Measurements from ENCODE around the gene ITCH. TPM values are rescaled to one million over a fixed set of nuclear protein-coding genes. Genes with fewer than 3 reads are reported as not detected.
A peak's percentile ranks its signal among the peaks of the same experiment; 100 is the strongest.
"Not testable (repeated sequence)": the region's sequence is repeated elsewhere in the genome, so short reads cannot be mapped to it uniquely, and the experiment has no call there.

Gene ITCH
- total RNA-seq = 54.8 TPM

DNA sequence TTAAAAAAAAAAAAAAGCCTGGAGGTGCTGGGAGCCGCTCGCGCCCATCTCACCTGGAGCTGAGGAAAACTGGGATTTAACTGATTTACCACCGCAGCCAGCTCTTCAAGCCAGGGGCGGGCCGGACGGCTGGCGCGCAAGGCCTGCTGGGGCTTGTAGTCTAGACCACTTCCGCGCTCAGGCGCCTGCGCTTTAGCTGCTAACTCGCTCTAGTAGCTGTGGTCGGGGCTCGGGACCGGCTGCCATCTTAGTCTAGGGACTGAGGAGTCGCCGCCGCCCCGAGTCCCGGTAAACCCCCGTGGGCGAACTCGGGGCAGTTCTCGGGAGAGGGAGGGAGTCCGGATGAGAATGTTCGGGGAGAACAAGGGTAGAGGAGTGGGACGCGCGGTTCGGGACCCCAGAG, at the start of gene ITCH:
ITCH (plus strand) TSS at position 212 of the 403 bp plus-strand sequence. CDS start 30,539 bp downstream, outside the sequence.
- peak; percentile 94 for DNase-seq

DNA sequence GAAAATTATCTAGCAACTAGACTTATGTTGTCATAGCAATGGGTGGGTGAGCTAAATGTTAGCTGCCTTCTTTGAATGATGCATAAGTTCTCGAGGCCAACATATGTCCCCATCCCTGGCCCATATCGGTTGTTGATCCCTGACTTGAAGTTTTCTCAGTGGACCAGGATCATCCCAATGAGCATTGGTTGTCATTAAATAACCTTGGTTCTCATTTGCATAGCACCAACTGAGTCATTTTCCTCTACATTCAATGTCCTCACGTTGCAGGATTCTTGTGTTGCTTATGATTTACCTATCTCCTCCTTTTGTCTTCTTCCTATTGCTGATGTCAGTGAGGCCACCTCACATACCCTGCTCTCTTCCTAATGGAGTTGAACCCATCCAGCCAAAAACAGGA, 47.8 kb upstream of the ITCH start:
- DNase-seq = no peak

DNA sequence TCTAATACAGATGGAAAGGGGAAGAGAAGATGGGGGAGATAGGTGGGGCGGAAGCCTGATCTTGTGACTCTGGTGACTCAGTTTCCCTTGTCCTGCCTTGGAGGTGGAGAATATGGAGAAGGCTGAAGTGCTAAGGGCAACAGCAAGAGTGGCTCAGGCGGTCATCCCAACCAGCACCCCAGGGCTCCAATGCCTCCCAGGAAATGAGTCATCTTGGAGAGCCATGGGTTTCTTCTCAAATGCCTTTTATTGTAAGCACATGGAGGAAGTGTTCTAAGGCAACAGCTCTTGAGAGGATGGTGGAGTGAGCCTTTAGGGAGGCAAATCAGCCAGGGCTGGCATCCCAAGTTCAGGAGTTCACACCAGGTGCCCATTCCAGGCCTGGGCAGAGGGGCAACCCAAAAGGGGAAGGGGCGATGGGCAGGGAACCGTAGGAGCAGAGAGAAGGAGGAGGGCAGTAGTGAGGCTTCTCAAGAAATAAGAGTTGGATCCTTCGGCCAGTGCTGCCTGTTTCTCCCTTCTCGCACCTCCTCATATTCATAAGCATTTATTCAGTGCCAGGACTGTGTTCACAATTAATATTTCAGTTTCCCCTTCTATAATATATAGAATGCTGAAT, 46.8 kb upstream of the ITCH start:
- no peak for DNase-seq

DNA sequence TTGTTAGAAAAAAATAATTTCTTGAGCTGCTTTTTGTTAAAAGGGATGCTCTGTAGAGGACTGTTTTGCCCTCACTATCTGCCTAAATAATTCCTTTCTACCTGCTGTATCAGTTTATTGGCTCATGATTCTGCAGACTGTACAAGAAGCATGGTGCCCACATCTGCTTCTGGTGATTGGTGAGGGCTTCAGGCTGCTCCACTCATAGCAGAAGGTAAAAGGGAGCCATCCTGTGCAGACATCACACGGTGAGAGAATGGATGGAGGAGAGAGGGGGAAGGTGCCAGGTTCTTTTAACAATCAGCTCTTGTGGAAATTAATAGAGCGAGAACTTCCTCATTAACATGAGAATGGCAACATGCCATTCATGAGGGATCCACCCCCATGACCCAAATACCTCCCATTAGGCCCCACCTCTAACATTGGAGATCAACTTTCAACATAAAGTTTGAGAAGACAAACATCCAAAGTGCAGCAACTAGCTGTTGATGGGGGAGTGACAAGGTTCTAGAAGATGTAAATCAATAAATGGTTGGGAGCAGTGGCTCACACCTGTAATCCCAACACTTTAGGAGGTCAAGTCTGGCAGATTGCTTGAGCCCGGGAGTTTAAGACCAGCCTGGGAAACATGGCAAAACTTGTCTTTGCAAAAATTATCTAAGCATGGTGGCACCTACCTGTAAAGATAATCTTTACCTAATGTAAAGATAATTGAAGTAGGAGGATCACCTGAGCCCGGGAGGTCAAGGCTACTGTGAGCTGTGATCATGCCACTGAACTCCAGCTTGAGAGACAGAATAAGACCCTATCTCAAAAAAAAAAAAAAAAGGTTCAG, 44.2 kb upstream of the ITCH start:
- no peak for DNase-seq

DNA sequence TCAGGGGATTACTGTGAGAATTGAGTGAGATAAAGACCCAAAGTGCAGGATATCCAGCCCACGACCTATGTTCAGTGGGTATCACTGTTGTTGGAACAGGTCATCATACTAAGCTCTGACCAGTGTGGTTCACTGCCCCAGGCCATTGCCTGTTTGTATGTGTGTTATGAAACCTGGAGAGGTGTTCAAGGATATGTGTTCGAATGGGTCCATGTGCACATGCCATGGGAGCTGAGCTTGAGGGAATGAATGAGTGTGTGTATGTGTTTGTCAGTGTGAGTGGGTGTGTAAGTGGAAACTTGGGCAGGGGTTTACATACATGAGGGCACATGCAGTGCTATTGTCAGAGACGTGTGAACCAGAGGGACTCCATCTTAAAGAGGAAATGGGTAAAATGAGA, 42.2 kb upstream of the ITCH start:
- DNase-seq = no peak

DNA sequence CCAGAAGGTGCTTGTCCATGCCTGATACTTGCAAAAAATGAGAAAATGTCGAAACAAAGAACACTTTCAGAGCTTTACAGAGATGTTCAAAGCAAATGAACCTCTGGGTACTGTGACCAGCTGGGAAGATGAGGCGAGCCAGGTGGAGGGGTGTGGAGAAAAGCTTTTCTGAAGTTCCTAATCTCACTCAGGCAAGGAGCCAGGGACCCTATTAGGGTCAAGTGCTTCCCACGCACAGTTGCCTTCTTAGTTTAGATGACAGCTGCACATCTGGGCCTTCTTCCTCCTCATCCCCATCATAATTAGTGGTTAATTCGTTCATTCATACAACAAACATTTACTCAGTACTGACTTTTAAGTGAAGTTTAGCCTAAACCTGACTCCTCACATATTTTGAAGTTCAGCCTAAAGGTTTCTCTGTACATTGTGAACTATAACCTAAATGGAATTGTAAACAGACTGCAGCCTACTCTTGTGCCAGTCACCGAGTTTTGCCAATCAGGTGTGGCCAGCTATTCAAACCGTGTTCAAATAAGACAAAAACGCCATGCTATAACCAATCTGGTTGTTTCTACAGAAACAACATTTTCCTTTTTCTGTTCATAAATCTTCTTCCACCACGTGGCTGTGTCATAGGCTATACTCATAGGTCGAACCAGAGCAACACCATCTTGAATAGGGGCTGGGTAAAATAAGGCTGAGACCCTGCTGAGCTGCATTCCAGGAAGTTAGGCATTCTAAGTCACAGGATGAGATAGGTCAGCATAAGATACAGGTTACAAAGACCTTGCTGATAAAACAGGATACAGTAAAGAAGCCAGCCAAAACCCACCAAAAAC, 40.6 kb upstream of the ITCH start:
- no peak for DNase-seq

DNA sequence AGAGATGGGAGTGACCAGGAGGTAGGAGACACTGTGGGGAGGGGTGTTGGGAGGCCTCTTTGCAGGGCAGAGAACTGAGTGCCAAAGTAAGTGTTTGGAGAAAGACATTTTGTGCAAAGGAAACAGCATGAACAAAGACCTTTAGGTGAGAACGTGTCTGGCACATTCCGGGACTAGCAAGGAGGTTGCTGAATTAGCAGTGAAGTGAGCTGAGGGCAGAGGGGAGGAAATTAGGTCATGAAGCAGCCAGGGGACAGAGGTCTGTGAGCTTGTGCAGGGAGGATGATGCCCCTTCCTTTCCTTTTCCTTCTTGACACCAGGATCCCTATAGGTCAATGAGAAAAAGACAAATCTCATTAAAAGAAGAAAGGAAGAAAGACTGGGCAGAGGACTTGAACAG, 38.5 kb upstream of the ITCH start:
- no peak for DNase-seq

DNA sequence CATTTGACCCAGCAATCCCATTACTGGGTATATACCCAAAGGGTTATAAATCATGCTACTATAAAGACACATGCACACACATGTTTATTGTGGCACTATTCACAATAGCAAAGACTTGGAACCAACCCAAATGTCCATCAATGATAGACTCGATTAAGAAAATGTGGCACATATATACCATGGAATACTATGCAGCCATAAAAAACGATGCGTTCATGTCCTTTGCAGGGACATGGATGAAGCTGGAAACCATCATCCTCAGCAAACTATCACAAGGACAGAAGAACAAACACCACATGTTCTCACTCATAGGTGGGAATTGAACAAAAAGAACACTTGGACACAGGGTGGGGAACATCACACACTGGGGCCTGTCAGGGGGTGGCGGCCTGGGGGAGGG, 34.9 kb upstream of the ITCH start:
- not testable (repeated sequence) for DNase-seq

DNA sequence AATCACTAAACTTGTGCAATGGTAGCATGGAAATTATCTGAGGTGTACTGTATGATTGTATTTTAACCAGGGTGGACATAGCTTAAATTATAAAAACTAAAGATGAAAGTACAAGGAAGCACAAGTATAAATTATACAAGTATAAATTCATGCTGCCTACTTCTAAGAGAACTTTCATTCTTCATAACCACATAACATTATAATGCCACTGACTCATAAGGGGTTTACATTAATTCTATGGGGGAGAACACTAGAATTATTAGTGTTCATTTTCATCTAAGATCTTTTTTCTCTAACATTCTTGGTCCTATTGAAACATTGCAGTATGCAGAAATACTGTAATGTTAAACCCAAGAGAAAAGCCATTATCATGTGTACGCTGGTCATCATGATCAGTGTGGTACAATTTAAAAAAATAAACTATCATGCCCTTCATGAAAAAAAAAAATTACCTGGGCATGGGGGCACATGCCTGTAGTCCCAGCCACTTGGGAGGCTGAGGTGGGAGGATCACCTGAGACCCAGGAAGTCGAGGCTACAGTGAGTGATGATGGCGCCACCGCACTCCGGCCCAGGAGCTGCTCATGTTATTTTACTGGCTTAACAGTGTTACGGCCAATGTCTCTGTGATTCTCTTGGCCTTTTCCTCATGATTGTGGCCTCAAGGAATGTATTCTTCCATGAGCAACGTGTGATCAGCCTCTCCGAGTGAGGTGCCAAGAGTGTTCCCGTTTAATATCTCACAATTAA, 34.0 kb upstream of the ITCH start:
- DNase-seq = no peak

DNA sequence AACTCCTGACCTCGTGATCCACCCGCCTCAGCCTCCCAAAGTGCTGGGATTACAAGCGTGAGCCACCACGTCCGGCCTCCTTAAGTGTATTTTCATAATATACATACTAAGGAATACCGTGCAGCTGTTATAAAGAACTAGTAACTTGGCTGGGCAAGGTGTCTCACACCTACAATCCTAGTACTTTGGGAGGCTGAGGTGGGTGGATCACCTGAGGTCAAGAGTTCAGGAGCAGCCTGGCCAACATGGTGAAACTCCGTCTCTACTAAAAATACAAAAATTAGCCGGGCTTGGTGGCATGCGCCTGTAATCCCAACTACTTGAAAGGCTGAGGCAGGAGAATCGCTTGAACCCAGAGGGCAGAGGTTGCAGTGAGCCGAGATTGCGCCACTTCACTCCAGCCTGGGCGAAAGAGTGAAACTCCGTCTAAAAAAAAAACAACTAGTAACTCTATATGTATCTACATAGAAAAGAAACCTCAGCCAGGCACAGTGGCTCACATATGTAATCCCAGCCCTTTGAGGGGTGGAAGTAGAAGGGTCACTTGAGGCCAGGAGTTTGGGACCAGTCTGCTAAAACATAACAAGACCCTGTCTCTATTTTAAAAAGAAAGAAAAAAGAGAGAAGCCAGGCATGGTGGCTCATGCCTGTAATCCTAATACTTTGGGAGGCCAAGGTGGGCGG, 32.1 kb upstream of the ITCH start:
- DNase-seq = not testable (repeated sequence)

DNA sequence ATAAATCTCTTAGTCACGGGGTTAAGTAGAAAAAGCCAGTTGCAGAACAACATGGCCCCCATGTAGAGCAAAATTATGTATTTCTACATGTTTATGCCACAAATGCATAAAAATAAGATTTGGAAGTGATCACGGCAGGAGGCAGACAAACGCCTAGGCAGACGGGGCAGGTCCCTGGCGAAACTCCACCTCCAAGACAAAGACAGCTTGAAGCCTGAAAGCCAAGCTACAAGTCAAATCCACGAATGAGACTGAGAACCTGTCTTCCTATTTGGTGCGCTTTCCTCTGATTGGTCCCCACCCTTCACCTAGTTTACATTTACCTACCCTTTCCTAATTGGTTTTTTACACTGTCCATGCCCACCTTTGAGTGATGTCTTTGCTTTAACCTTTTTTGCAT, 31.2 kb upstream of the ITCH start:
- DNase-seq = no peak

DNA sequence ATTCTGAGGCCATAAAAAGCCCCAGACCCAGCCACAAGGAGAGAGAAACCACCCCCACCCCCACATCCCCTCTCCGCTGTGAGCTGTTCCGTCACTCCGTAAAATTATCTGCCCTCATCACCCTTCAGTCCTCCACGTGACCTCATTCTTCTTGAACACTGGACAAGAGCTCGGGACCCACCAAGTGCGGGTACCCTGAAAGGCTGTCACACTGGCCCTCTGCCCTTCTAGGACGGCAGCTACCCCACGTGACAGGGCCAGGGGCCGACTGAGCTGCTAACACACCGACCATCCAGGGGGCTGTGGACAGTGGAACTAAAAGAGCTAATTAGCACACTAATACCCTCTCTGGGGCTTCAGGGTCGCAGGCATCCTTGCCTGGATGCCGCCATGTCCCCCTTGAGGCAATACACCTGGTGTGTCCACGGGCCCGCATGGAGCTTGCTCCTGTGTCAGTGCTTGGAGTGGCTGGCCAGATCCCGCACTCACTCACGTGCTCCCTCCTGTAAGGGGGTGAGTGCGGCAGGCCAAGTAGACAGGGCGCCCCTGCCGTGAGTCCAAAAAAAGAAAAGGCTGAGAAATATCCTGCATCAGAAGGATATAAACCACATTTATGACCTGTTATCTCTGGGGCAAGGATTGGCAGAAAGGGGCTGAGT, 30.7 kb upstream of the ITCH start:
- no peak for DNase-seq

DNA sequence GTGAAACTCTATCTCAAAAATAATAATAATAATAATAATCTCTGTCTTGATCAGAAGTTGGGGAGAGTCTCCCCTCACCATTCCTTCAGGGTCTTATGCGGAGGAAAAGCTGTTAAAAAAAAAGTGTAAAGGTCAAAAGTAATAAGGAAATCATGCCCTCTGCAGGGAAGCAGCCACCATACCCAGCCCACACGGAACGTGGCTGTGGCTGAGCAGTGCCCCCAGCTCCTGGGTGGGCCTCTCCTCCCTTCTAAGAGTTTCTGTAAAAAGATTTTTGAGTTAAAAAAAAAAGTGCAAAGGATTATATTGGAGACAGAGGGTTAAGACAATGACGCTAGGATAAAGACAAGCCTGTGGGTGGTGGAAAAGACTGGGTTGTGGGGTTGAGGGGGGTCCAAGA, 29.3 kb upstream of the ITCH start:
- no peak for DNase-seq

DNA sequence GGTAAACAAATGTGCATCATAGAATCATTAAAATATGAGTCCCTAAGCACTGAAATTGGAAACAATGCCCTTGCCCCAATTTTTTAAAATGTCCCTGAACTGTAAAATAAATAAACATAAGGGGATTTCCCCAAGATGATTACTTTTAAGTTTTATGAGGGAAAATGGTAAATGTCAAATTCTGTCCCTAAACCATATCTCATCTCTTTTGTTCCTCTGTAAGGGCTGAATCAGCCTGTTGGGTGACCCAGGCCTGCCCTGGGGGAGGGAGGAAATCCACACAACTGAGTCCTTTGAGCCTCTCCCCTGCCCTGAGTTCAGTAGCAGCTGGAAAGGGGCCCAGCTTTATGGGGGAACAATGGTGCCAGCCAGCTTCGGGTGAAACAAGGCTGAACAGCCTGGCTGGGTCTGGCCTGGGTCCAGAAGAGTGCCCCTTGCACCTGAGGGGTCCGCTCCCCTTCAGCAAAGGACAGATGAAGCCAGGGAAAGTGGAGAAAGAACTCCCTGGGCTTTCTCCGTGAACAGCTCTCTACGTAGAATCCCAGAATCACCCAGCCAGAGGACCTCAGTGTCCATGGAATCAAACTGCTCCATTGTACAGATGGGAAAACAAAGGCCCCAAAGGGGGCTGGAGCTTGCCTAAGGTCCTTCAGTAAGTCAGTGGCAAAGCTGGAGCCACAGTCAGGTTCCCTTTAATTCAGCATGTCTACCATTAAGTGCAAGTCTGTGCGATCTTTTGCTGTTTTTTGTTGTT, 28.2 kb upstream of the ITCH start:
- DNase-seq = no peak

DNA sequence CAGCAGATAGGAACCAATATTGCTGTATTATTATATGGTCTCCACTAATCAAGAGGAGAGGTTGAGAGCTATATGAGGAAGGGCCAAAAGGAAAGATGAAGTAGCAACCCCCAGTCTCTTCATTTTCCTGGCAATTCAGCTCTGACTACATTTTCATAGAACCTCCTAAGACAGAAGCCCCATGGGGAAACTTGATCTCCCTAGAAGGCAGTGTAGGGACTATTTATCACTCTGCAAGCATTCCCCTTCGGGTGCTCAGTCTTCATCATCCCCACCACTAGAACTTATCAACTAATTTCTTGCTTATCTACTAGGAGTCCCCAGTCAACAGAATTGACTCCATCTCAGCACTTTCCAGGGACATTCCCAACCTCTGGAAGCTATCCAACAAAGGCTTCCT, 25.5 kb upstream of the ITCH start:
- DNase-seq = no peak

DNA sequence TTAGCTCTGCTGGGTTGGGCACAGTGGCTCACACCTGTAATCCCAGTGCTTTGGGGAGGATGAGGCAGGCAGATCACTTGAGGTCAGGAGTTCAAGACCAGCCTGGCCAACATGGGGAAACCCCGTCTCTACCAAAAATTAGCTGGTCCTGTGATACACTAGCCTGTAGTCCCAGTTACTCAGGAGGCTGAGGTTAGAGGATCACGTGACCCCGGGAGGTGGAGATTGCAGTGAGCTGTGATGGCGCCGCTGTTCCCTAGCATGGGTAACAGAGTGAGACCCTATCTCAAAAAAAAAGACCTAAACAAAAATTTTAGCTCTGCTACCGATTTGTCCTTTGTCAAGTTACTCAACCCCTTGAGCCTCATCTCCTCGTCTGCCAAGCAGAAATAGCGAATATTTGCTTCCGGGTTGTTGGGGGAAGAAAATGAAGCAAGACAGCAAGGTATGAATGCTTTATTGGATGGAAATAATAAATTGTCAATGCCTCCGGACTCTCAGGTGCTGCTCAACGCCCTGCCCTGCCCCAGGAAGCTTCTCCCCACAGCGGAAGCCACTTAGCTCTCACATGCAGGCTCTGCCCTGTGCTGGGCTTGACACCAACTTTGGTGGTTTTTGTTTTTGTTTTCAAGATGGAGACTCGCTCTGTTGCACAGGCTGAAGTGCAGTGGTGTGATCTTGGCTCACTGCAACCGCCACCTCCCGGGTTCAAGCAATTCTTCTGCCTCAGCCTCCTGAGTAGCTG, 24.9 kb upstream of the ITCH start:
- no peak for DNase-seq

DNA sequence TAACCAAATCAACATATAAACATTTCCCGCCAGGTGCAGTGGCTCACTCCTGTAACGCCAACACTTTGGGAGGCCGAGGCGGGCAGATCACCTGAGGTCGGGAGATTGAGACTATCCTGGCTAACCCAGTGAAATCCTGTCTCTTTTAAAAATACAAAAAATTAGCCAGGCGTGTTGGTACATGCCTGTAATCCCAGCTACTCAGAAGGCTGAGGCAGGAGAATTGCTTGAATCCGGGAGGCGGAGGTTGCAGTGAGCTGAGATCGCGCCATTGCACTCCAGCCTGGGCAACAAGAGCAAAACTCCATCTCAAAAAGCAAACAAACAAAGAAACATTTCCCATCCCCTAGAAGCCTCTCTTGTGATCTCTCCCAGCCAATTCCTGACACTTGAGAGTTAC, 22.3 kb upstream of the ITCH start:
- not testable (repeated sequence) for DNase-seq

DNA sequence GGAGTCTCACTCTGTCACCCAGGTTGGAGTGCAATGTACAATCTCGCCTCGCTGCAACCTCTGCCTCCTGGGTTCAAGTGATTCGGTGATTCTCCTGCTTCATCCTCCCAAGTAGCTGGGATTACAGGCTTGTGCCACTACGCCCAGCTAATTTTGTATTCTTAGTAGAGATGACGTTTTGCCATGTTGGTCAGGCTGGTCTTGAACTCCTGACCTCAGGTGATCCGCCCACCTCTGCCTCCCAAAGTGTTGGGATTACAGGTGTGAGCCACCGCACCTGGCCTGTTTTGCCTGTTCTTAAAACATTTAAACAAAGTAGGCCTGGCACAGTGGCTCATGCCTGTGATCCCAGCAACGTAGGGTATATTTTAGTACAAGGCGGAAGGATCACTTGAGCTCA, 21.9 kb upstream of the ITCH start:
- DNase-seq = not testable (repeated sequence)

DNA sequence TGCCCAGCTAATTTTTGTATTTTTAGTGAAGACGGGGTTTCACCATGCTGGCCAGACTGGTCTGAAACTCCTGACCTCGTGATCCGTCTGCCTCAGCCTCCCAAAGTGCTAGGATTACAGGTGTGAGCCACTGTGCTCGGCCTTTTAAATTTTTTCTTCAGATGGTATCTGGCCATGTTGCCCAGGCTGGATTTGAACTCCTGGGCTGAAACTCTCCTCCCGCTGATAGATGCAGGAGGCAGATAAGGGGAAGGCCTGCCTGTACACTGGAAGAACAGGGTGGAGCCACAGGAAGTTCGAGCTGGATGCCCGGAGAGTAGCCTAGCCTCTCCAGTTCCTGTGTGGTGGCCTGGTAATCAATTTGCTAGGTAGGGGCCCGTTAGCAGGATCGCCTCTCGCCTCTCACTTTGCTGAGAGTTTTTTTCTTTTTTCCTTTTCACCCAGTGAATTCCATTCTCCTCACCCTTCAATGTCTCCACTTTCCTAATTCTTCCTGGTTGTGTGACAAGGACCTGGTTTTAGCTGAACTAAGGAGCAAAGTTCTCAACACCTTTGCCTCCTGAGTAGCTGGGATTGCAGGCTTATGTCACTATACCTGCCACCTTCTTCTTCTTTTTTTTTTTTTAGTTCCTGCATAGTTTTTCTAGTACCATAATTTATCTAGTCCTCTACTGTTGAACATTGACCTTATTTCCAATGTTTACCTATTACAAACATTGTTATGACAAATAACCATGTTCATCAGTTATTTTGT, 19.4 kb upstream of the ITCH start:
- no peak for DNase-seq
